Measurements from ENCODE around the gene RMND1.

The RMND1 gene

GRCh38 chr6:151408858-151409257 lies 43.1 kb downstream of the RMND1 start:
- H3K4me3 ChIP-seq (ENCODE audit: low read depth, low read length) = no peak overlapping the region
- TF ChIP-seq CTCF (conservative IDR thresholded peaks at IDR 0.05; ENCODE audit: low read depth, low read length) = no peak

GRCh38 chr6:151403919-151404308 lies 48.0 kb downstream of the RMND1 start:
- no peak overlapping the region for H3K4me3 ChIP-seq (ENCODE audit: low read depth, low read length)
- TF ChIP-seq CTCF (conservative IDR thresholded peaks at IDR 0.05; ENCODE audit: low read depth, low read length) = no peak
- DNase-seq (ENCODE audit: low read depth) = no peak

More at GRCh38 chr6:151408858-151409257, 43.1 kb downstream of the RMND1 start:
- DNase-seq (ENCODE audit: low read depth) = no peak

- H3K4me3 ChIP-seq (ENCODE audit: low read depth, low read length) = no peak overlapping the region
- no peak for TF ChIP-seq CTCF (conservative IDR thresholded peaks at IDR 0.05; ENCODE audit: low read depth, low read length)
- no peak for DNase-seq (ENCODE audit: low read depth)
Measured at GRCh38 chr6:151402228-151402627, 49.7 kb downstream of the RMND1 start.

- peak; percentile 45 for DNase-seq (ENCODE audit: low read depth)
- no peak overlapping the region for H3K4me3 ChIP-seq (ENCODE audit: low read depth, low read length)
- no peak for TF ChIP-seq CTCF (conservative IDR thresholded peaks at IDR 0.05; ENCODE audit: low read depth, low read length)
Measured at GRCh38 chr6:151400473-151400872, 51.5 kb downstream of the RMND1 start.

- TF ChIP-seq CTCF (conservative IDR thresholded peaks at IDR 0.05; ENCODE audit: low read depth, low read length) = no peak
- DNase-seq (ENCODE audit: low read depth) = no peak
- H3K4me3 ChIP-seq (ENCODE audit: low read depth, low read length) = no peak overlapping the region
Measured at GRCh38 chr6:151399679-151400078, 52.2 kb downstream of the RMND1 start.

GRCh38 chr6:151393410-151393809 lies 58.5 kb downstream of the RMND1 start:
- DNase-seq (ENCODE audit: low read depth) = no peak
- no peak overlapping the region for H3K4me3 ChIP-seq (ENCODE audit: low read depth, low read length)
- TF ChIP-seq CTCF (conservative IDR thresholded peaks at IDR 0.05; ENCODE audit: low read depth, low read length) = no peak

GRCh38 chr6:151392427-151392826 lies 59.5 kb downstream of the RMND1 start:
- H3K4me3 ChIP-seq (ENCODE audit: low read depth, low read length) = peak overlapping the region; percentile 90
- TF ChIP-seq CTCF (conservative IDR thresholded peaks at IDR 0.05; ENCODE audit: low read depth, low read length) = no peak
- DNase-seq (ENCODE audit: low read depth) = no peak
